ENCODE measurements around the gene KLK15. TPM values are rescaled to one million over a fixed set of nuclear protein-coding genes. Genes with fewer than 3 reads are reported as not detected.

KLK15 gene
- total and polyA plus RNA-seq, 2 donors (not counting 3 experiments of a cell fraction or from before 2014, with no cell fraction given) = not detected

- H2AFZ ChIP-seq (ENCODE audit: low read depth, low read length) = no peak overlapping the region
- no peaks in the 10 kb centered on the region for H3K4me1 ChIP-seq (ENCODE audit: control insufficient read depth, extremely low read depth, insufficient read depth, low read length)
- H3K79me2 ChIP-seq (ENCODE audit: control insufficient read depth, insufficient read depth, low read length) = no peaks in the 10 kb centered on the region
- H3K4me2 ChIP-seq (ENCODE audit: insufficient read depth, low read length) = no peak overlapping the region
- FAIRE-seq (no peak), DNase-seq (ENCODE audit: low read depth, low spot score) (no peak)
- no peaks in the 10 kb centered on the region for H4K20me1 ChIP-seq (replicated peaks; ENCODE audit: control insufficient read depth, extremely low read depth, insufficient read depth, low read length)
- no peaks in the 10 kb centered on the region for H3K9me1 ChIP-seq (replicated peaks; ENCODE audit: control insufficient read depth, extremely low read depth, insufficient read depth, low read length)
- BruUV-seq (replicated peaks) = no TSS peak
- dilution Hi-C loops (cut with MboI; ENCODE audit: extremely low pct_ligation_motif_present, low sequenced_read_pairs) (no loop called here), intact Hi-C loops (cut with micrococcal nuclease) (no loop called here)
- H3K27me3 ChIP-seq (ENCODE audit: control insufficient read depth in 2 of 2, insufficient read depth in 2 of 2, low read length in 2 of 2) = no peaks in the 10 kb centered on the region
- POLR2A ChIA-PET = no interaction called here
- H3K27ac ChIP-seq (ENCODE audit: insufficient read depth, low read depth, low read length) = no peak overlapping the region
- H3K9ac ChIP-seq (replicated peaks; ENCODE audit: extremely low read depth, insufficient read depth, low read length) = no peak overlapping the region
- CTCF ChIA-PET = no interaction called here
- no peaks in the 10 kb centered on the region for H3K36me3 ChIP-seq (ENCODE audit: control insufficient read depth in 2 of 2, extremely low read depth in 1 of 2, insufficient read depth in 2 of 2, low read length in 2 of 2)
- no peaks in the 10 kb centered on the region for H3K9me3 ChIP-seq (replicated peaks; ENCODE audit: control insufficient read depth, insufficient read depth, low read length)
- TF ChIP-seq POLR2A (IDR thresholded peaks at IDR 0.05; ENCODE audit: low read depth, low read length) (no peak), GATA2 (IDR thresholded peaks at IDR 0.05; ENCODE audit: insufficient read depth, insufficient read length, low read depth, low read length) (no peak), FOS (IDR thresholded peaks at IDR 0.05; ENCODE audit: borderline replicate concordance, insufficient read depth, low read length) (no peak), EZH2 (IDR thresholded peaks at IDR 0.05; ENCODE audit: borderline replicate concordance, low read depth, low read length, severe bottlenecking) (no peak)
- no peak overlapping the region for H3K4me3 ChIP-seq (replicated peaks in 1 of 3; ENCODE audit: insufficient read depth in 1 of 3, low read depth in 1 of 3, low read length in 3 of 3)
Measured at GRCh38 chr19:50858886-50859285, 25.5 kb upstream of the KLK15 start.

GRCh38 chr19:50857366-50857765, 24.0 kb upstream of the KLK15 start:
- no peaks in the 10 kb centered on the region for H3K9me3 ChIP-seq (replicated peaks; ENCODE audit: control insufficient read depth, insufficient read depth, low read length)
- H3K9ac ChIP-seq (replicated peaks; ENCODE audit: extremely low read depth, insufficient read depth, low read length) = no peak overlapping the region
- no peak overlapping the region for H2AFZ ChIP-seq (ENCODE audit: low read depth, low read length)
- dilution Hi-C loops (cut with MboI; ENCODE audit: extremely low pct_ligation_motif_present, low sequenced_read_pairs) (no loop called here), intact Hi-C loops (cut with micrococcal nuclease) (no loop called here)
- no peaks in the 10 kb centered on the region for H3K4me1 ChIP-seq (ENCODE audit: control insufficient read depth, extremely low read depth, insufficient read depth, low read length)
- no peaks in the 10 kb centered on the region for H3K27me3 ChIP-seq (ENCODE audit: control insufficient read depth in 2 of 2, insufficient read depth in 2 of 2, low read length in 2 of 2)
- no peak for DNase-seq (ENCODE audit: low read depth, low spot score)
- no peak overlapping the region for H3K4me3 ChIP-seq (replicated peaks in 1 of 3; ENCODE audit: insufficient read depth in 1 of 3, low read depth in 1 of 3, low read length in 3 of 3)
- no peaks in the 10 kb centered on the region for H3K79me2 ChIP-seq (ENCODE audit: control insufficient read depth, insufficient read depth, low read length)
- no peak for TF ChIP-seq MAX (IDR thresholded peaks at IDR 0.05; ENCODE audit: insufficient read depth, insufficient read length)
- TF ChIP-seq EZH2 (IDR thresholded peaks at IDR 0.05; ENCODE audit: borderline replicate concordance, low read depth, low read length, severe bottlenecking) = no peak
- no peak for TF ChIP-seq POLR2AphosphoS5 (IDR thresholded peaks at IDR 0.05; ENCODE audit: insufficient read depth, low read depth, low read length)
- no peak for TF ChIP-seq CTCF (IDR thresholded peaks at IDR 0.05; ENCODE audit: extremely low read depth in 1 of 2, insufficient read depth in 1 of 2, low read depth in 1 of 2, low read length in 2 of 2)
- TF ChIP-seq FOS (IDR thresholded peaks at IDR 0.05; ENCODE audit: borderline replicate concordance, insufficient read depth, low read length) = no peak
- TF ChIP-seq GATA2 (IDR thresholded peaks at IDR 0.05; ENCODE audit: insufficient read depth, insufficient read length, low read depth, low read length) = no peak
- no peak for TF ChIP-seq JUN (IDR thresholded peaks at IDR 0.05; ENCODE audit: borderline replicate concordance, insufficient read depth, insufficient read length, low read depth)
- no peak for TF ChIP-seq POLR2A (IDR thresholded peaks at IDR 0.05; ENCODE audit: low read depth, low read length)
- no peak for TF ChIP-seq MYC (IDR thresholded peaks at IDR 0.05; ENCODE audit: low read depth, low read length)
- no peaks in the 10 kb centered on the region for H4K20me1 ChIP-seq (replicated peaks; ENCODE audit: control insufficient read depth, extremely low read depth, insufficient read depth, low read length)
- H3K4me2 ChIP-seq (ENCODE audit: insufficient read depth, low read length) = no peak overlapping the region
- ChIA-PET CTCF (no interaction called here), POLR2A (no interaction called here)
- no peaks in the 10 kb centered on the region for H3K9me1 ChIP-seq (replicated peaks; ENCODE audit: control insufficient read depth, extremely low read depth, insufficient read depth, low read length)
- H3K27ac ChIP-seq (ENCODE audit: insufficient read depth, low read depth, low read length) = no peak overlapping the region
- no TSS peak for BruUV-seq (replicated peaks)
- no peaks in the 10 kb centered on the region for H3K36me3 ChIP-seq (ENCODE audit: control insufficient read depth in 2 of 2, extremely low read depth in 1 of 2, insufficient read depth in 2 of 2, low read length in 2 of 2)
- no peak for FAIRE-seq

Data from endothelial cell of umbilical vein (primary cell).